Measurements from ENCODE around the gene OGT.

DNA sequence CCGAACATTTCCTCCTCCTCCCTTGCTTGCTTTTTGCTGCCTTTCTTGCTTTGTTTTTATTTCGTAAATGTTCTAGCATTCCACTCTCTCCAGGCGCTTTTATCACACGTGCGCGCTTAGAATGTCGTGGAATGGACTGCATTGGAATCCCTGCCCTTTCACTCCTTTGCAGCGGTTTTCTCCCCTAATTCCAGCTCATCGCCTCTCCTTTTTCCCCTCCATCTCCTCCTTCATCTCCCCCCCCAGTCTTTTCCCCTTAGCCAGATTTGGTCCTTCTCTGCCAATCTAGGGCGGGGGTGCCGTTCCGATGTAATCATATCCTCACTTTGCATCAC is 579 bp downstream of the OGT start:
- TF ChIP-seq POLR2A (IDR thresholded peaks at IDR 0.05; ENCODE audit: borderline replicate concordance, extremely low read depth, insufficient read depth, insufficient read length) = no peak
- TF ChIP-seq RAD21 (IDR thresholded peaks at IDR 0.05; ENCODE audit: low read depth) = no peak
- TF ChIP-seq, protein P1, sequence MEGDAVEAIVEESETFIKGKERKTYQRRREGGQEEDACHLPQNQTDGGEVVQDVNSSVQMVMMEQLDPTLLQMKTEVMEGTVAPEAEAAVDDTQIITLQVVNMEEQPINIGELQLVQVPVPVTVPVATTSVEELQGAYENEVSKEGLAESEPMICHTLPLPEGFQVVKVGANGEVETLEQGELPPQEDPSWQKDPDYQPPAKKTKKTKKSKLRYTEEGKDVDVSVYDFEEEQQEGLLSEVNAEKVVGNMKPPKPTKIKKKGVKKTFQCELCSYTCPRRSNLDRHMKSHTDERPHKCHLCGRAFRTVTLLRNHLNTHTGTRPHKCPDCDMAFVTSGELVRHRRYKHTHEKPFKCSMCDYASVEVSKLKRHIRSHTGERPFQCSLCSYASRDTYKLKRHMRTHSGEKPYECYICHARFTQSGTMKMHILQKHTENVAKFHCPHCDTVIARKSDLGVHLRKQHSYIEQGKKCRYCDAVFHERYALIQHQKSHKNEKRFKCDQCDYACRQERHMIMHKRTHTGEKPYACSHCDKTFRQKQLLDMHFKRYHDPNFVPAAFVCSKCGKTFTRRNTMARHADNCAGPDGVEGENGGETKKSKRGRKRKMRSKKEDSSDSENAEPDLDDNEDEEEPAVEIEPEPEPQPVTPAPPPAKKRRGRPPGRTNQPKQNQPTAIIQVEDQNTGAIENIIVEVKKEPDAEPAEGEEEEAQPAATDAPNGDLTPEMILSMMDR (IDR thresholded peaks at IDR 0.05 in 2 of 3, conservative IDR thresholded peaks at IDR 0.05 in 1 of 3; ENCODE audit: borderline replicate concordance in 1 of 3, insufficient read depth in 1 of 3, low read depth in 2 of 3, low read length in 2 of 3) = no peak
- no peak for TF ChIP-seq POLR2AphosphoS5 (IDR thresholded peaks at IDR 0.05; ENCODE audit: low read depth, low read length)
- no peak for TF ChIP-seq SIN3A (IDR thresholded peaks at IDR 0.05; ENCODE audit: low read depth)
- TF ChIP-seq, protein P2, sequence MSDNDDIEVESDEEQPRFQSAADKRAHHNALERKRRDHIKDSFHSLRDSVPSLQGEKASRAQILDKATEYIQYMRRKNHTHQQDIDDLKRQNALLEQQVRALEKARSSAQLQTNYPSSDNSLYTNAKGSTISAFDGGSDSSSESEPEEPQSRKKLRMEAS (IDR thresholded peaks at IDR 0.05) = 0 out of 2 replicates have a peak, but pooled peaks have one; percentile 17
- TF ChIP-seq, protein P3, sequence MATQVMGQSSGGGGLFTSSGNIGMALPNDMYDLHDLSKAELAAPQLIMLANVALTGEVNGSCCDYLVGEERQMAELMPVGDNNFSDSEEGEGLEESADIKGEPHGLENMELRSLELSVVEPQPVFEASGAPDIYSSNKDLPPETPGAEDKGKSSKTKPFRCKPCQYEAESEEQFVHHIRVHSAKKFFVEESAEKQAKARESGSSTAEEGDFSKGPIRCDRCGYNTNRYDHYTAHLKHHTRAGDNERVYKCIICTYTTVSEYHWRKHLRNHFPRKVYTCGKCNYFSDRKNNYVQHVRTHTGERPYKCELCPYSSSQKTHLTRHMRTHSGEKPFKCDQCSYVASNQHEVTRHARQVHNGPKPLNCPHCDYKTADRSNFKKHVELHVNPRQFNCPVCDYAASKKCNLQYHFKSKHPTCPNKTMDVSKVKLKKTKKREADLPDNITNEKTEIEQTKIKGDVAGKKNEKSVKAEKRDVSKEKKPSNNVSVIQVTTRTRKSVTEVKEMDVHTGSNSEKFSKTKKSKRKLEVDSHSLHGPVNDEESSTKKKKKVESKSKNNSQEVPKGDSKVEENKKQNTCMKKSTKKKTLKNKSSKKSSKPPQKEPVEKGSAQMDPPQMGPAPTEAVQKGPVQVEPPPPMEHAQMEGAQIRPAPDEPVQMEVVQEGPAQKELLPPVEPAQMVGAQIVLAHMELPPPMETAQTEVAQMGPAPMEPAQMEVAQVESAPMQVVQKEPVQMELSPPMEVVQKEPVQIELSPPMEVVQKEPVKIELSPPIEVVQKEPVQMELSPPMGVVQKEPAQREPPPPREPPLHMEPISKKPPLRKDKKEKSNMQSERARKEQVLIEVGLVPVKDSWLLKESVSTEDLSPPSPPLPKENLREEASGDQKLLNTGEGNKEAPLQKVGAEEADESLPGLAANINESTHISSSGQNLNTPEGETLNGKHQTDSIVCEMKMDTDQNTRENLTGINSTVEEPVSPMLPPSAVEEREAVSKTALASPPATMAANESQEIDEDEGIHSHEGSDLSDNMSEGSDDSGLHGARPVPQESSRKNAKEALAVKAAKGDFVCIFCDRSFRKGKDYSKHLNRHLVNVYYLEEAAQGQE (IDR thresholded peaks at IDR 0.05; ENCODE audit: low read depth) = no peak
- TF ChIP-seq, protein P4, sequence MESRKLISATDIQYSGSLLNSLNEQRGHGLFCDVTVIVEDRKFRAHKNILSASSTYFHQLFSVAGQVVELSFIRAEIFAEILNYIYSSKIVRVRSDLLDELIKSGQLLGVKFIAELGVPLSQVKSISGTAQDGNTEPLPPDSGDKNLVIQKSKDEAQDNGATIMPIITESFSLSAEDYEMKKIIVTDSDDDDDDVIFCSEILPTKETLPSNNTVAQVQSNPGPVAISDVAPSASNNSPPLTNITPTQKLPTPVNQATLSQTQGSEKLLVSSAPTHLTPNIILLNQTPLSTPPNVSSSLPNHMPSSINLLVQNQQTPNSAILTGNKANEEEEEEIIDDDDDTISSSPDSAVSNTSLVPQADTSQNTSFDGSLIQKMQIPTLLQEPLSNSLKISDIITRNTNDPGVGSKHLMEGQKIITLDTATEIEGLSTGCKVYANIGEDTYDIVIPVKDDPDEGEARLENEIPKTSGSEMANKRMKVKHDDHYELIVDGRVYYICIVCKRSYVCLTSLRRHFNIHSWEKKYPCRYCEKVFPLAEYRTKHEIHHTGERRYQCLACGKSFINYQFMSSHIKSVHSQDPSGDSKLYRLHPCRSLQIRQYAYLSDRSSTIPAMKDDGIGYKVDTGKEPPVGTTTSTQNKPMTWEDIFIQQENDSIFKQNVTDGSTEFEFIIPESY (IDR thresholded peaks at IDR 0.05; ENCODE audit: extremely low read depth, insufficient replicate concordance, low read length) = no peak
- TF ChIP-seq EGR1 (IDR thresholded peaks at IDR 0.05; ENCODE audit: low read depth) = no peak

Data from HCT116 (cell line).